HEK293 (cell line): ENCODE data around the gene SOX6.

Source experiments
- CTCF ChIA-PET: fragments of 350-600 bp; formaldehyde crosslinking; extraction: SDS; loops from one replicate; lab custom pipeline; 2021; ENCODE audit warnings: antibody characterized with exemption; lab: Yijun Ruan, JAX
- POLR2A ChIA-PET: fragments of 300-600 bp; formaldehyde crosslinking; extraction: SDS; loops from one replicate; lab custom pipeline; 2020; ENCODE audit warnings: antibody characterized with exemption, inconsistent platforms; lab: Yijun Ruan, JAX
- H3K27ac ChIP-seq: fragments of 200-500 bp; sonication (Bioruptor generic); 2 replicates; pipeline ENCODE4 v1.5.1; 2014; ENCODE audit warnings: low read depth, low read length, control low read depth, inconsistent platforms; ENCODE audit errors: extremely low read depth
- H3K36me3 ChIP-seq, 2 experiments: fragments of 200-500 bp in 1 of 2; sonication (Bioruptor generic) in 1 of 2; 1 replicate in 1 of 2; 2 replicates in 1 of 2; pipeline ENCODE4 v1.5.1; 2014 to 2017; ENCODE audit warnings: inconsistent platforms in 2 of 2, low read length in 2 of 2; ENCODE audit not compliant: control insufficient read depth in 2 of 2, insufficient read depth in 1 of 2
- H3K4me1 ChIP-seq: fragments of 200-500 bp; sonication (Bioruptor generic); 2 replicates; pipeline ENCODE4 v1.5.1; 2014; ENCODE audit warnings: mild to moderate bottlenecking, low read length, inconsistent platforms; ENCODE audit not compliant: control insufficient read depth, insufficient read depth
- H3K4me3 ChIP-seq: 2 replicates; pipeline ENCODE4 v1.5.1; 2011; ENCODE audit warnings: low read depth, mild to moderate bottlenecking, control low read depth, low read length, moderate library complexity
- H3K9me3 ChIP-seq: fragments of 200-500 bp; sonication (Bioruptor generic); 2 replicates; pipeline ENCODE4 v1.5.1; 2014; ENCODE audit warnings: low read depth, low read length, inconsistent platforms; ENCODE audit not compliant: control insufficient read depth, insufficient read depth
- FEZF1 ChIP-seq: fragments of 450-650 bp; formaldehyde crosslinking; IDR thresholded peaks from 2 replicates; pipeline ENCODE4 v1.5.1; 2016; ENCODE audit warnings: missing biosample characterization, missing genetic modification characterization
- GFI1B ChIP-seq: fragments of 450-650 bp; formaldehyde crosslinking; IDR thresholded peaks from 2 replicates; pipeline ENCODE4 v1.5.1; 2016; ENCODE audit warnings: missing biosample characterization, missing genetic modification characterization
- HIC1 ChIP-seq: fragments of 450-650 bp; formaldehyde crosslinking; IDR thresholded peaks from 2 replicates; pipeline ENCODE4 v1.5.1; 2016; ENCODE audit warnings: missing biosample characterization, missing genetic modification characterization
- KLF10 ChIP-seq: fragments of 450-650 bp; IDR thresholded peaks from 2 replicates; pipeline ENCODE4 v1.5.1; 2018; ENCODE audit warnings: missing biosample characterization, mild to moderate bottlenecking, missing genetic modification characterization
- KLF16 ChIP-seq: fragments of 450-650 bp; formaldehyde crosslinking; IDR thresholded peaks from 2 replicates; pipeline ENCODE4 v1.5.1; 2017; ENCODE audit warnings: missing biosample characterization, missing genetic modification characterization
- KLF17 ChIP-seq: fragments of 450-650 bp; formaldehyde crosslinking; IDR thresholded peaks from 2 replicates; pipeline ENCODE4 v1.5.1; 2016; ENCODE audit warnings: missing biosample characterization, missing genetic modification characterization
- KLF7 ChIP-seq: fragments of 450-650 bp; formaldehyde crosslinking; IDR thresholded peaks from 2 replicates; pipeline ENCODE4 v1.5.1; 2016; ENCODE audit warnings: missing biosample characterization, missing genetic modification characterization, borderline replicate concordance
- KLF9 ChIP-seq: fragments of 450-650 bp; formaldehyde crosslinking; IDR thresholded peaks from 2 replicates; pipeline ENCODE4 v1.5.1; 2016; ENCODE audit warnings: missing biosample characterization, missing genetic modification characterization, low read depth
- OSR2 ChIP-seq: fragments of 450-650 bp; formaldehyde crosslinking; IDR thresholded peaks from 2 replicates; pipeline ENCODE4 v1.5.1; 2016; ENCODE audit warnings: missing biosample characterization, missing genetic modification characterization
- PRDM4 ChIP-seq: fragments of 450-650 bp; formaldehyde crosslinking; IDR thresholded peaks from 2 replicates; pipeline ENCODE4 v1.5.1; 2017; ENCODE audit warnings: missing biosample characterization, missing genetic modification characterization
- REPIN1 ChIP-seq: fragments of 450-650 bp; formaldehyde crosslinking; IDR thresholded peaks from 2 replicates; pipeline ENCODE4 v1.5.1; 2017; ENCODE audit warnings: missing biosample characterization, missing genetic modification characterization, low read depth
- SP3 ChIP-seq: fragments of 450-650 bp; formaldehyde crosslinking; IDR thresholded peaks from 2 replicates; pipeline ENCODE4 v1.5.1; 2016; ENCODE audit warnings: missing biosample characterization, missing genetic modification characterization
- WT1 ChIP-seq: fragments of 450-650 bp; formaldehyde crosslinking; IDR thresholded peaks from 2 replicates; pipeline ENCODE4 v1.5.1; 2016; ENCODE audit warnings: missing biosample characterization, missing genetic modification characterization
- ZBTB20 ChIP-seq: fragments of 450-650 bp; formaldehyde crosslinking; IDR thresholded peaks from 2 replicates; pipeline ENCODE4 v1.5.1; 2016; ENCODE audit warnings: missing biosample characterization, missing genetic modification characterization
- ZEB2 ChIP-seq: fragments of 450-650 bp; formaldehyde crosslinking; IDR thresholded peaks from 2 replicates; pipeline ENCODE4 v1.5.1; 2016; ENCODE audit warnings: missing biosample characterization, missing genetic modification characterization
- ZNF121 ChIP-seq: fragments of 450-650 bp; formaldehyde crosslinking; IDR thresholded peaks from 2 replicates; pipeline ENCODE4 v1.5.1; 2016; ENCODE audit warnings: missing biosample characterization, missing genetic modification characterization
- ZNF146 ChIP-seq: fragments of 450-650 bp; formaldehyde crosslinking; IDR thresholded peaks from 2 replicates; pipeline ENCODE4 v1.5.1; 2016; ENCODE audit warnings: missing biosample characterization, missing genetic modification characterization
- ZNF16 ChIP-seq: fragments of 450-650 bp; formaldehyde crosslinking; IDR thresholded peaks from 2 replicates; pipeline ENCODE4 v1.5.1; 2016; ENCODE audit warnings: low read depth, missing biosample characterization, missing genetic modification characterization
- ZNF211 ChIP-seq: fragments of 450-650 bp; formaldehyde crosslinking; IDR thresholded peaks from 2 replicates; pipeline ENCODE4 v1.5.1; 2016; ENCODE audit warnings: low read depth, missing biosample characterization, missing genetic modification characterization
- ZNF23 ChIP-seq: fragments of 450-650 bp; formaldehyde crosslinking; IDR thresholded peaks from 2 replicates; pipeline ENCODE4 v1.5.1; 2016; ENCODE audit warnings: missing biosample characterization, missing genetic modification characterization, borderline replicate concordance
- ZNF26 ChIP-seq: fragments of 450-650 bp; formaldehyde crosslinking; IDR thresholded peaks from 2 replicates; pipeline ENCODE4 v1.5.1; 2016; ENCODE audit warnings: missing biosample characterization, missing genetic modification characterization
- ZNF266 ChIP-seq: fragments of 450-650 bp; formaldehyde crosslinking; IDR thresholded peaks from 2 replicates; pipeline ENCODE4 v1.5.1; 2016; ENCODE audit warnings: missing biosample characterization, missing genetic modification characterization, low read depth
- ZNF335 ChIP-seq: fragments of 450-650 bp; formaldehyde crosslinking; conservative IDR thresholded peaks from 2 replicates; pipeline ENCODE4 v1.5.1; 2016; ENCODE audit warnings: missing biosample characterization, missing genetic modification characterization
- ZNF37A ChIP-seq: fragments of 450-650 bp; IDR thresholded peaks from 2 replicates; pipeline ENCODE4 v1.5.1; 2018; ENCODE audit warnings: missing biosample characterization, missing genetic modification characterization
- ZNF449 ChIP-seq: fragments of 450-650 bp; formaldehyde crosslinking; IDR thresholded peaks from 2 replicates; pipeline ENCODE4 v1.5.1; 2017; ENCODE audit warnings: missing biosample characterization, mild to moderate bottlenecking, missing genetic modification characterization, moderate library complexity
- ZNF571 ChIP-seq: fragments of 450-650 bp; formaldehyde crosslinking; IDR thresholded peaks from 2 replicates; pipeline ENCODE4 v1.5.0; 2017; ENCODE audit warnings: missing biosample characterization, missing genetic modification characterization
- ZNF639 ChIP-seq: fragments of 450-650 bp; formaldehyde crosslinking; IDR thresholded peaks from 2 replicates; pipeline ENCODE4 v1.5.1; 2016; ENCODE audit warnings: missing biosample characterization, missing genetic modification characterization
- ZNF664 ChIP-seq: fragments of 450-650 bp; formaldehyde crosslinking; IDR thresholded peaks from 2 replicates; pipeline ENCODE4 v1.5.1; 2016; ENCODE audit warnings: missing biosample characterization, missing genetic modification characterization
- ZNF701 ChIP-seq: fragments of 450-650 bp; formaldehyde crosslinking; IDR thresholded peaks from 2 replicates; pipeline ENCODE4 v1.5.1; 2016; ENCODE audit warnings: missing biosample characterization, missing genetic modification characterization
- ZNF843 ChIP-seq: fragments of 450-650 bp; formaldehyde crosslinking; IDR thresholded peaks from 2 replicates; pipeline ENCODE4 v1.5.1; 2016; ENCODE audit warnings: missing biosample characterization, missing genetic modification characterization

The SOX6 gene

GRCh38 chr11:16001899-16002426 is 354.4 kb downstream of the SOX6 start:
- Histone ChIP-seq H3K36me3 (no peaks in the 10 kb centered on the region), H3K27ac (peak overlapping the region; percentile 40; the same call in 1 of the 2 replicates), H3K9me3 (no peaks in the 10 kb centered on the region), H3K4me3 (no peak overlapping the region), H3K4me1 (no peaks in the 10 kb centered on the region)
- ChIA-PET CTCF (interaction anchor here (0.5 to 1.4 kb wide), 4 partner anchors 175 to 605 kb away, joined by 3 to 6 read pairs (median 5); no protein-coding TSS in a partner anchor), POLR2A (no interaction called here)
- TF ChIP-seq ZNF335 (tag by site-specific recombination) (peak; percentile 37), ZNF639 (tag by site-specific recombination) (no peak), HIC1 (no peak), PRDM4 (tag by site-specific recombination) (no peak), ZNF843 (tag by site-specific recombination) (no peak), ZBTB20 (tag by site-specific recombination) (no peak), ZNF211 (tag by site-specific recombination) (no peak), ZNF16 (no peak), KLF17 (tag by site-specific recombination) (no peak), WT1 (peak; percentile 36; the same call in 1 of the 2 replicates), GFI1B (tag by site-specific recombination) (no peak), ZNF26 (tag by site-specific recombination) (no peak), ZNF701 (tag by site-specific recombination) (no peak), KLF7 (no peak), ZNF664 (no peak), FEZF1 (tag by site-specific recombination) (peak; percentile 83), KLF10 (tag by site-specific recombination) (no peak), OSR2 (peak; percentile 65), ZNF121 (tag by site-specific recombination) (no peak), ZNF266 (tag by site-specific recombination) (no peak), ZNF146 (tag by site-specific recombination) (no peak), ZNF23 (tag by site-specific recombination) (no peak), ZNF449 (tag by site-specific recombination) (no peak), KLF16 (no peak), ZNF37A (no peak), ZEB2 (tag by site-specific recombination) (no peak), ZNF571 (no peak), REPIN1 (tag by site-specific recombination) (no peak), KLF9 (tag by site-specific recombination) (no peak), SP3 (no peak)
